IgD-negative memory B cell (primary cell): ENCODE data around the gene MOB1B. TPM values are rescaled to one million over a fixed set of nuclear protein-coding genes. Genes with fewer than 3 reads are reported as not detected.
A peak's percentile ranks its signal among the peaks of the same experiment; 100 is the strongest.

ENCODE experiments used
- H3K27ac Mint-ChIP-seq, 3 donors: one replicate each; pipeline ENCODE4 v1.8.0; 2020 to 2022; ENCODE audit warnings: mild to moderate bottlenecking in 3 of 3, mixed read lengths in 3 of 3, moderate library complexity in 1 of 3
- H3K27me3 Mint-ChIP-seq: one replicate; pipeline ENCODE4 v1.8.0; 2021; ENCODE audit warnings: mixed read lengths
- H3K36me3 Mint-ChIP-seq: one replicate; pipeline ENCODE4 v1.8.0; 2020; ENCODE audit warnings: mild to moderate bottlenecking, mixed read lengths
- H3K4me1 Mint-ChIP-seq, 3 donors: one replicate each; pipeline ENCODE4 v1.8.0; 2020 to 2022; ENCODE audit warnings: mixed read lengths in 3 of 3, mild to moderate bottlenecking in 1 of 3
- H3K4me3 Mint-ChIP-seq, 4 donors: one replicate each; pipeline ENCODE4 v1.8.0; 2020 to 2022; ENCODE audit warnings: mild to moderate bottlenecking in 4 of 4, mixed read lengths in 4 of 4, moderate library complexity in 3 of 4
- H3K9me3 Mint-ChIP-seq, 3 donors: one replicate each; pipeline ENCODE4 v1.8.0; 2020 to 2021; ENCODE audit warnings: mixed read lengths in 3 of 3, mild to moderate bottlenecking in 1 of 3
- polyA plus RNA-seq: library from polyadenylated mRNA; unstranded; fragments of 300-500 nt; fragmentation: Illumina TruSeq; gene quantifications from one replicate; pipeline ENCODE4 v1.2.3, GENCODE V29; 2021

MOB1B gene
- 0.88 TPM for polyA plus RNA-seq

DNA sequence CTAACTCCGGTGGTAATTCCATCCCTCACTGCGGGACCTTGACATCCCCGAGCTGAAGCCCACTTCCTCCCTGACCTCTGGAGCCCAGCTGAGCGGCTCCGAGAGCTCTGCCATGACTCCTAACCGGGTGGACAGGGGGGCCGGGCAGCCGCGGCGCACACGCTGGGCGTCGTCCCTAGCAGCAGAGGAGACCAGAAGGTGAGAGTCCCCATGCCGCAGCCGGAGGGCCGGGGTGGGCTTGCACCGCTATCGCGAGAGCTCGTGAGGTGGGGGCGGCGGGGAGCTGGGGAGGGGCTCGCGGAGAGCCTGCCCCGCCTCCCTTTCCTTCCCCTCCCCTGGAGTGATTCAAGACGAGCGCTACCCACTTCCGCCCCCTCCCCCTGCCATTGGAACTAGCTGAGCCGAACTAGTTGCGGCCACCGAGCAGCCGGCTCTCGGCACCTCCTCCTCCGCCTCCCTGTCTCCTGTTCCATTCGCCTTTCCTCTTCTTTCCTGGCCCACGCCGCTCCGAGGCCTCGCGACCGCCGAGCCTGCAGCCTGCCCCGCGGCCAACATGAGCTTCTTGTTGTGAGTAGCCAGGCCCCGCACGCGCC, at the start of gene MOB1B:
Gene MOB1B, plus strand, starts transcription at position 386 of the 593 bp plus-strand sequence. Its CDS starts 168 bp downstream, at position 554.
- Mint-ChIP-seq H3K36me3 (peaks cover 2% of the 10 kb centered on the region), H3K9me3 (no peaks in the 10 kb centered on the region), H3K27me3 (no peaks in the 10 kb centered on the region), H3K27ac (peak within 1 kb of the TSS in 2 of 3 donors; percentile 85 to 90), H3K4me1 (peaks cover 13 to 19% (median 16%) of the 10 kb centered on the region in 3 donors), H3K4me3 (peak within 1 kb of the TSS; percentile 90 to 99 (median 96))

DNA sequence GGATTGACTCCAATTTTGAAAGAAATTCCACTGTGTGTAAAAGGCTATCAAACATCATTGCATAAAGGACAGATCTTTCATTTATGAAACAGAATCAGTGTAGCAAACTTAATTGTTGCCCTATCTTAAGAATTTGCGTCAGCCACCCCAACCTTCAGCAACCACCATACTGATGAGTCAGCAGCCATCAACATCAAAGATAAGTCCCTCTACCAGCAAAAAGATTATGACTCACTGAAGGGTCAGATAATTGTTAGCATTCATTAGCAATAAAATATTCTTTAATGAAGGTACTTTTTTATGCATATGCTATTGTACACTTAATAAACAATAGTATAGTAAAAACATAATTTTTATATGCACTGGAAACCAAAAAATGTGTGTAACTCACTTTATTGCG, 46.7 kb upstream of the MOB1B start:
- no peak overlapping the region for H3K4me3 Mint-ChIP-seq
- peaks cover 5% of the 10 kb centered on the region for H3K36me3 Mint-ChIP-seq
- no peaks in the 10 kb centered on the region for H3K27me3 Mint-ChIP-seq
- H3K4me1 Mint-ChIP-seq = no peaks in the 10 kb centered on the region
- no peaks in the 10 kb centered on the region for H3K9me3 Mint-ChIP-seq
- no peak overlapping the region for H3K27ac Mint-ChIP-seq

DNA sequence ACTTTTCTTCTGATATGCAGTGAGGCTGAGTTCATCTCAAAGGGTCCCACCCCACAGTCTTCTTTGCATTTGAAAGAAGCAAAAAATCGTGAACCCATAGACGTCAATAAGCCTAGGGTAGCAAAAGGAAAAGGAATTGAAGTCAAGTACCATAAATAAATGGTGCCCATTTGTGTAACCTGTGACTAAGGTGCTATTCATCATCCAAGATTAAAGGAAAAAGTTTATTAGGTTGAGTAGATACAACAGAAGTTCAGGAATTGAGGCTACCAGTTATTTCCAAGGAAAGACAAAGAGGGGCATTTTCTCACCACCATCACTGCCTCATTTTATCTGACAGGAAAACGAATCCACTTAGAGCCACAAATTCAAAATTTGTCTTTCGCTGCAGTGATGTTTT, 43.7 kb upstream of the MOB1B start:
- Mint-ChIP-seq H3K27ac (no peak overlapping the region), H3K36me3 (peaks cover 1% of the 10 kb centered on the region), H3K4me1 (peaks cover 5% of the 10 kb centered on the region in 3 donors), H3K27me3 (no peaks in the 10 kb centered on the region), H3K4me3 (no peak overlapping the region), H3K9me3 (no peaks in the 10 kb centered on the region)

DNA sequence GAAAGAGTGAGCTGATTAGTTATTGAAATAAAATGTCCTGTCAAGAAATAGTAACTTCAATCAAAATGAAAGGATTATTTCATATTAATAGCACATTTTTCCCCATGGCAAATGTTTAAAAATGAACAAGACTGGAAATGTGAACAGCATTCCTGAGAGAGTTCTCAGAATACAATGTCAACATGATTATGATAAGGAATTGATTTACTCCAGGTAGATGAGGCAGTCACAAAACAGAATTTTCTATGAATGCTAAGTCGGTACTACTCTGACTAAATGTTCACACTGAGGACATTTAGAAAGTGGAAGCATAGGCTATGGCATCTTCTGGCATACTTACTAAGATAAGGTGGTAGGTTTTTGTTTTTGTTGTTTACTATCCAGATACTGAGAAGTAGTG, 43.1 kb upstream of the MOB1B start:
- Mint-ChIP-seq H3K27me3 (no peaks in the 10 kb centered on the region), H3K4me1 (peaks cover 5 to 8% (median 6%) of the 10 kb centered on the region in 3 donors), H3K36me3 (peaks cover 1% of the 10 kb centered on the region), H3K27ac (no peak overlapping the region), H3K9me3 (no peaks in the 10 kb centered on the region), H3K4me3 (no peak overlapping the region)

DNA sequence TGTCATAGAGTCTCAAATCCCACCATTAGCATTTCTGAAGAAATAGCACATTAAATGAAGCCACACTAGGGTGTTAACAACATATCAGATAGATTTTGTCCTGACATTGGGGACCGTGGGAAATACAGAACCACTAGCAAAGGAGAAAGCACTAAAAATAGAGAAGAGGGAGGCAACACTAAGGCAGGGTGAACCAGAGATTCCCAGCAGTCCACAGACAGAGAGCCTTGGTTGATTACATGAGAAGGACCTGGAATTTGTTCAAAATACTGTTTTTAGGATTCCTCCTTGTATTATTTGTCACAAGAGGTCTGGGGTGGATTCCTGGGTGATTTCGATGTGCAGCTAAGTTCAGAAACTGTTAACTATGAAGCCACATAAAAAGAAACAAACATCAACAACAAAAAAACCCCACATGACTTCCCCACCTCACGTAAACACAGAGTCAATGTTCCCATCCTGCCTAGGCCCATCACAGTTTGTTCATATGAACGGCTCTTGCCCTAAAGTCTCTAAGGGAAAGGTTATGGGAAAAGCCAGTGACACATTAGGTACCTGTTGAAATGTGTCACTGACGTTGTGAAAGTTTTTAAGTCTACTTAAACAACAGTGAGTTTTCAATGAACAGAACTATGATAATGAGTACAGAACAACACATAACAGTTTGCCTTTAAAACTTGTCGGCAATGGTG, 38.9 kb upstream of the MOB1B start:
- Mint-ChIP-seq H3K4me3 (peak overlapping the region in 2 of 4 donors; percentile 36 to 55), H3K27me3 (no peaks in the 10 kb centered on the region), H3K27ac (peak overlapping the region in 1 of 3 donors; percentile 32), H3K4me1 (peaks cover 5 to 10% (median 7%) of the 10 kb centered on the region in 3 donors), H3K9me3 (no peaks in the 10 kb centered on the region), H3K36me3 (no peaks in the 10 kb centered on the region)

DNA sequence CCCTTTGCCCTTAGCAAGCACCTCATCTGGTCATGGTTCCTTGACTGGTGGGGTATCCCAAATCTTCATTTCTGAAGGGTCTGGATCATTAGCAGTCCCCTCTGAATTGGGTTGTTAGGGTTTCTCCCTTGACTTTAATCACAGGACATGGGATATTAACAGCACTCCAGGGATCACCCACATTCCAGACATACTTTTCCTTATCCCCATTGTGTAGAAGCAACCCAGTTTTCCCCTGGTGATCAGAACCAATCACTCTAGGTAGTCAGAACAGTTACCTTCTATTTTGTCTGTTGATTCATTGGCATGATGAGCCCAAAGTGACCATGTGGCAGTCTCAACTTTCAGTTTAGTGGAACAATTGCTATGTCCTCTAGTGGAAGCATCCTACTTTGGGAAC, 33.4 kb upstream of the MOB1B start:
- Mint-ChIP-seq H3K4me1 (peaks cover 0 to 2% (median 2%) of the 10 kb centered on the region in 3 donors), H3K36me3 (no peaks in the 10 kb centered on the region), H3K9me3 (no peaks in the 10 kb centered on the region), H3K27me3 (no peaks in the 10 kb centered on the region), H3K4me3 (no peak overlapping the region), H3K27ac (no peak overlapping the region)

DNA sequence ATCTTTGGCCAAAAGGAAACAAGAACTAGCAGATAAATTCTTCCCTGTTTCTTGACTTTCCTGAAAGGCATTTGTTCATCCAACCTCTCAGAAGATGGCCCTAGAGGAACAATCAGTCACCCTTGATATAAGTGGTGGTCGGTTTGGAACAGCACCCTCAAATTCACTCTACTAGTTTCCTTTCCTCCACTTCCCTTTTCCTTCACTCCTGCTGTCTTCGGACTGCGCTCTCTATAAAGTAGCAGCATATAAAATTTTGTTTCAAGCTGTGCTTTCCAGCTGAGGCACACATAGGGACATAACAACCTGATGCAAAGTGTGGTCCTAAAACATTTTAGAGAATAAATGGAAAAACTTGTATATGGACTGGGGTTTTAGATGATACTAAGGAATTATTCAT, 29.0 kb upstream of the MOB1B start:
- no peaks in the 10 kb centered on the region for H3K36me3 Mint-ChIP-seq
- H3K4me1 Mint-ChIP-seq = peaks cover 2 to 8% (median 6%) of the 10 kb centered on the region in 3 donors
- peak overlapping the region in 1 of 4 donors; percentile 40 for H3K4me3 Mint-ChIP-seq
- no peak overlapping the region for H3K27ac Mint-ChIP-seq
- no peaks in the 10 kb centered on the region for H3K9me3 Mint-ChIP-seq
- no peaks in the 10 kb centered on the region for H3K27me3 Mint-ChIP-seq

DNA sequence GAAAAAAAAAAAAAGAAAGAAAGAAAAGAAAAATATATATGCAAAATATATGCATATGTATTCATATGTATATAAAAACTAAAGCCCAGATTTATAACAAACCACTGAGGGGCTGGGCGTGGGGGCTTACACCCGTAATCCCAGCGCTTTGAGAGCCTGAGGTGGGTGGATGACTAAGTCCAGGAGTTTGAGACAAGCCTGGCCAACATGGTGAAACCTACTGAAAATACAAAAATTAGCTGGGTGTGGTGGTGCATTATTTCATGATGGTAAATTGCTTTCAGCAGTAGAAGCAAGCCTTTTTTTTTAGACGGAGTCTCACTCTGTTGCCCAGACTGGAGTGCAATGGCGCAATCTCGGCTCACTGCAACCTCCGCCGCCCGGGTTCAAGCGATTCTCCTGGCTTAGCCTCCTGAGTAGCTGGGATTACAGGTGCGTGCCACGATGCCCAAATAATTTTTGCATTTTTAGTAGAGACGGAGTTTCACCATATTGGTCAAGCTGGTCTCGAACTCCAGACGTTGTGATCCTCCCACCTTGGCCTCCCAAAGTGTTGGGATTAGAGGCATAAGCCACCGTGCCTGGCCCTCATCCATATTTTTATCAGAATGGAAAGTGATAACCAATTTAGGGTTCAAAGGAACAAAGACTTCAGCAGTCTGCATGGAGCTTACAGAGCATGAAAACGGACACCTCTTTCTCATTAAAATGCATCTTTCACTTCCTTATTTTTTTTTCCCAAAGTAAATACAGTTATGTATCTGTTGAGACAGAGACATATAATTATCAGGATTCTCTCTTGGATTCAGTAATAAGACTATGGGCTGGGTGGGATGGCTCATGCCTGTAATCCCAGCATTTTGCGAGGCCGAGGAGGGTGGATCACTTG, 27.7 kb upstream of the MOB1B start:
- peak overlapping the region in 1 of 3 donors; percentile 59 for H3K27ac Mint-ChIP-seq
- no peaks in the 10 kb centered on the region for H3K9me3 Mint-ChIP-seq
- no peaks in the 10 kb centered on the region for H3K27me3 Mint-ChIP-seq
- H3K4me1 Mint-ChIP-seq = peaks cover 2 to 8% (median 6%) of the 10 kb centered on the region in 3 donors
- H3K36me3 Mint-ChIP-seq = no peaks in the 10 kb centered on the region
- H3K4me3 Mint-ChIP-seq = peak overlapping the region; percentile 61 to 94 (median 88)

DNA sequence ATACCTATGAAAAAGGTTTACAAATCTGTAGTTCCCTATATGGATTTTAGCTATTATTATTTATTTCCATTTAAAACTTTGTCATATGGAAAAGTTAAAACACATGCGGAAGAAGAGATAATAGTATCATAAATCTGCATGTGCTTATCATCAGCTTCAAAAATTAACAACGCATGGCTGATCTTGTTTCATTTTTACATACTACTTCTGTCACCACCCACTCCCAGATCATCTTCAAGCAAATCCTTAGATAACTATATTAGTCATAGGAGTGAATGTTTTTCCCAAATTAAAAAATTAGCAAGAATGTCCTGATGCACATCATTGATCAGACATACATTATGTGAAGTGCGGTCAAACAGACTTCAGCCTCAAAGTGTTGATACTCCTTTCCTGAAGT, 24.6 kb upstream of the MOB1B start:
- peaks cover 2 to 8% (median 6%) of the 10 kb centered on the region in 3 donors for H3K4me1 Mint-ChIP-seq
- H3K27ac Mint-ChIP-seq = no peak overlapping the region
- no peak overlapping the region for H3K4me3 Mint-ChIP-seq
- no peaks in the 10 kb centered on the region for H3K9me3 Mint-ChIP-seq
- no peaks in the 10 kb centered on the region for H3K27me3 Mint-ChIP-seq
- H3K36me3 Mint-ChIP-seq = no peaks in the 10 kb centered on the region

DNA sequence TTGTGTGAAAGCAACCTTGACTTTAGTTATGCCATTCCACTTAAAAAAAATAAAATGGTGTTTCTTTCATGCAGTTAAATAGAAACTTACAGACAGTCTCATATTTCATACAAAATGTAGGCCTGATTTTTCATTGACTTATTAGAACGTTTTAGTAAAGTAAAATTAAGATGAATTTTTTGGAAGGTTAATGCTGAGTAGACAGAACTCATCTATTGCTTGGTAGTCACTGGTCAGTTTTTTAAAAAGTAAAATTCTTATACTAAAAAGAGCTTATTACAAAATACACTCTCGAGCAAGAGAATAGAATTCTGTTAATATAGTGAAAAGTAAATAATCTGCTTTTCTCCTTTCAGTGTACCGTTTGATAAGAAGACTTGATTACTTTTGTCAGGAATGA, 21.4 kb upstream of the MOB1B start:
- no peaks in the 10 kb centered on the region for H3K36me3 Mint-ChIP-seq
- H3K4me1 Mint-ChIP-seq = no peaks in the 10 kb centered on the region
- H3K4me3 Mint-ChIP-seq = no peak overlapping the region
- H3K9me3 Mint-ChIP-seq = no peaks in the 10 kb centered on the region
- no peak overlapping the region for H3K27ac Mint-ChIP-seq
- H3K27me3 Mint-ChIP-seq = no peaks in the 10 kb centered on the region

DNA sequence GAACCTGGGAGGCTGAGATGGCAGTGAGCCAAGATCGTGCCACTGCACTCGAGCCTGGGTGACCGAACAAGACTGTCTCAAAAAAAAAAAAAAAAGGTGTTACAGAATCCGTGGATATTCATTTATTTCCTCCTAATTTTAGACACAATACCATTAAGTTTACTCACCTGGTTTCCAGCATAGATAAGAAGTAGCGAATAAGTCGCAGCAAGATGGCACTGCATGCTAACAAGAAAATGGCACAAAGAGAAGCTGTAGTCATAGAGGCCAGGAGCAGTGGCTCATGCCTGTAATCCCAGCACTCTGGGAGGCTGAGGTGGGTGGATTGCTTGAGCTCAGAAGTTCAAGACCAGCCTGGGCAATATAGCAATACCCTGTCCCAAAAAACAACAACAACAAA, 17.0 kb upstream of the MOB1B start:
- Mint-ChIP-seq H3K36me3 (no peaks in the 10 kb centered on the region), H3K27me3 (peaks cover 2% of the 10 kb centered on the region), H3K4me3 (no peak overlapping the region), H3K4me1 (no peaks in the 10 kb centered on the region), H3K9me3 (no peaks in the 10 kb centered on the region), H3K27ac (no peak overlapping the region)

DNA sequence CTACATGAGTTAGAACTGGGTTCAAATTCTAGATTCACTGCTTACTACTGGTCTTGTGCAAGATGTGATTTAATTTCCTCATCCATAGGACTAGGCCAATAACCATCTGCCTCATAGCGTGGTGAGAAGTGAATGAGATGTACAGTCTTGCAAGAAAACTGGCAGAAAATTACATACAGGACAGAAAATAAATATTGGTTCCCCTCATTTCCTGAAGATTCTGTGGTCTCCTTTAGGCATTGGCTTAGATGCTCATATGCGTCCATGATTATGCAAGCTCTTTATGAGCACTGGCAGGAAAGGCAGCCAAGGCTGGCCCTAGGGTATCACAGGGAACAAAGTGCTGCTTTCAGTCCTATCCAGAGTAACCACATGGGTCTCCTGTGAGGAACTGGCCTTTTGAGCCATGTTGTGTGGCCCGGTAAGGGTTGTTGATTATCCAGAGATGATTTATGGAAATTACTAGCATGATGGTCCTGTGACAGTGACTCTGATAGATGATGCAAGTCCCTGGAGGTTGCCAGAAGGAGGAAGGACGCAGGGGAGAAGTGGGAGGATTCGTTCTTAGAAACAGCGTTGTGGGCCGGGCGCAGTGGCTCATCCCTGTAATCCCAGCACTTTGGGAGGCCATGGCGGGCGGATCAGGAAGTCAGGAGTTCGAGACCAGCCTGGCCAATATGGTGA, 9.9 kb upstream of the MOB1B start:
- Mint-ChIP-seq H3K36me3 (no peaks in the 10 kb centered on the region), H3K27me3 (no peaks in the 10 kb centered on the region), H3K4me1 (no peaks in the 10 kb centered on the region), H3K4me3 (no peak overlapping the region), H3K27ac (no peak overlapping the region), H3K9me3 (no peaks in the 10 kb centered on the region)

DNA sequence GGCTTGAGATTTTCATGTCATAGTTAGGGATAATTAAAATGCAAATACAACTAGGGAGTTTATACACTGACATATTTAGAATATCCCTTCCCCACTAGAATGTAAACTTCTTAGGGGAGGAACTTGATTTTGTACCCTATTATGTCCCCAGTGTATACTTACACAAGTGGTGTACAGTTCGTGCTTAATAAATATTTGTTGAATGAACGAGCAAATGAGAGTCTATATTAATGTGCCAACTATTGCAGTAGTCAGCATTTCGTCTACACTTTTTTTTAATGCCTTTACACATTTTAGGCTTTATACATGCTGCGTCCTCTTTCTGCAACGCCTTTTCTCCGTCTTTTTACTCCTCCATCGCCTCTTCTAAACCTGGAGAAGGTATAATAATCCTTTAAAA, 8.4 kb upstream of the MOB1B start:
- H3K4me1 Mint-ChIP-seq = no peaks in the 10 kb centered on the region
- no peaks in the 10 kb centered on the region for H3K9me3 Mint-ChIP-seq
- H3K27ac Mint-ChIP-seq = no peak overlapping the region
- H3K36me3 Mint-ChIP-seq = no peaks in the 10 kb centered on the region
- no peak overlapping the region for H3K4me3 Mint-ChIP-seq
- H3K27me3 Mint-ChIP-seq = no peaks in the 10 kb centered on the region

DNA sequence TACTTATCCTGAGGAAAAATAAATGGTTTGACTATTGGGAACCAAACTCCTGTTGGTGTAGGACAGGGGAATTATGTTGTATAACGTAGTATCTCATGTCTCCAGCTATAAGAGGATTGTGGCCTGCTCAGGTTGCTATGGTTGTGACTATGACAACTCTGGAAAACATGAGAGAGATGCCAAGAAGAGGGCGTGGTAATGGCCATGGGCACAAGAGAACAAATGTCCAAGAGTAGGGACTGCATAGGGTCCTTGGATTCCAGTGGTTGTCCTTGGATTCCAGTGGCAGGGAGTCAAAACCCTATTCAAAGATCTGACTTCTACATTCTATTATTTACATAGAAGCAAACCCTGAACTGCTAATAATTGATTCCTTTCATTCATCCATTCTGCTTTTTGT, 6.8 kb upstream of the MOB1B start:
- no peak overlapping the region for H3K4me3 Mint-ChIP-seq
- no peaks in the 10 kb centered on the region for H3K36me3 Mint-ChIP-seq
- H3K27me3 Mint-ChIP-seq = no peaks in the 10 kb centered on the region
- no peaks in the 10 kb centered on the region for H3K9me3 Mint-ChIP-seq
- H3K4me1 Mint-ChIP-seq = no peaks in the 10 kb centered on the region
- no peak overlapping the region for H3K27ac Mint-ChIP-seq
